K562 (cell line): ENCODE data around the gene EGFL7.

Experiments
- JUNB ChIP-seq: fragments of 450-650 bp; formaldehyde crosslinking; conservative IDR thresholded peaks from 2 replicates; pipeline ENCODE4 v1.4.0; 2020; ENCODE audit warnings: mild to moderate bottlenecking
- PHF8 ChIP-seq: fragments of 200-600 bp; sonication (generic); IDR thresholded peaks from 2 replicates; pipeline ENCODE4 v1.6.1; 2012; ENCODE audit warnings: mixed run types, mild to moderate bottlenecking, inconsistent platforms, low read length, moderate library complexity, borderline replicate concordance
- POLR2AphosphoS2 ChIP-seq: IDR thresholded peaks from 2 replicates; pipeline ENCODE4 v1.6.1; 2012; ENCODE audit warnings: low read length, improper control_type of control experiment
- SMAD4 ChIP-seq: fragments of 250-450 bp; sonication (Bioruptor Pico); conservative IDR thresholded peaks from 2 replicates; pipeline ENCODE4 v1.8.0; 2021; ENCODE audit warnings: inconsistent platforms, mild to moderate bottlenecking, moderate library complexity

GRCh38 chr9:136656795-136657611 lies 5.7 kb upstream of the EGFL7 start:
- TF ChIP-seq SMAD4 (CRISPR knock-in tag): no peak
- no peak for TF ChIP-seq JUNB (CRISPR knock-in tag)
- no peak for TF ChIP-seq PHF8
- no peak for TF ChIP-seq POLR2AphosphoS2
